DND-41 (cell line): ENCODE results near the gene PLXNA4.

Source experiments
- CTCF ChIP-seq: IDR thresholded peaks from 2 replicates; pipeline ENCODE4 v1.5.1; 2012; ENCODE audit warnings: borderline replicate concordance, low read length, moderate library complexity, mild to moderate bottlenecking; ENCODE audit not compliant: poor library complexity, severe bottlenecking; ENCODE audit errors: extremely low read depth
- EZH2 ChIP-seq: IDR thresholded peaks from 3 replicates; pipeline ENCODE4 v1.6.1; 2012; ENCODE audit warnings: borderline replicate concordance, low read depth, mild to moderate bottlenecking, moderate library complexity, low read length, inconsistent platforms; ENCODE audit not compliant: severe bottlenecking

- no peak for TF ChIP-seq CTCF
- TF ChIP-seq EZH2 = no peak
Measured at GRCh38 chr7:132485600-132486273, 90.5 kb downstream of the PLXNA4 start.
